Ovary (tissue), 9 donors: ENCODE results near the gene SRGAP3. TPM values are rescaled to one million over a fixed set of nuclear protein-coding genes. Genes with fewer than 3 reads are reported as not detected.

Source experiments
- DNase-seq, 5 donors: peaks; one replicate each; pipeline ENCODE4 v3.0.0-alpha.2; 2019 to 2020
- H3K27ac ChIP-seq, 2 donors: fragments of 200-600 bp; one replicate each; pipeline versions ENCODE4 v1.5.1 to v1.8.0; 2019 to 2022
- H3K27me3 ChIP-seq: fragments of 200-600 bp; one replicate; pipeline ENCODE4 v1.8.0; 2022
- H3K36me3 ChIP-seq: fragments of 200-600 bp; sonication (generic); one replicate; pipeline ENCODE4 v1.5.1; 2019
- H3K4me1 ChIP-seq: one replicate; pipeline ENCODE4 v1.8.1; 2013; ENCODE audit warnings: mild to moderate bottlenecking, moderate library complexity; ENCODE audit not compliant: insufficient read depth
- H3K4me3 ChIP-seq: fragments of 200-600 bp; sonication (generic); one replicate; pipeline ENCODE4 v1.5.1; 2017
- H3K9me3 ChIP-seq, 2 donors: fragments of 200-600 bp in 1 of 2; sonication (generic) in 1 of 2; one replicate each; pipeline versions ENCODE4 v1.5.1 to v1.8.1; 2013 to 2019; ENCODE audit warnings: mild to moderate bottlenecking in 1 of 2, moderate library complexity in 1 of 2
- CTCF ChIP-seq, 3 donors: fragments of 450-650 bp in 2 of 3; fragments of 200-600 bp in 1 of 3; IDR thresholded peaks; one replicate each; pipeline versions ENCODE4 v1.5.1 to v1.8.0; 2016 to 2022; ENCODE audit warnings: antibody characterized with exemption in 3 of 3, mild to moderate bottlenecking in 1 of 3
- EP300 ChIP-seq: sonication (generic); formaldehyde crosslinking; IDR thresholded peaks from one replicate; pipeline ENCODE4 v1.6.1; 2017; ENCODE audit warnings: antibody characterized with exemption
- POLR2A ChIP-seq: fragments of 450-650 bp; IDR thresholded peaks from one replicate; pipeline ENCODE4 v1.6.1; 2017; ENCODE audit warnings: antibody characterized with exemption, mild to moderate bottlenecking, moderate library complexity
- WGBS, 3 donors: extraction: QIAGEN DNeasy Blood & Tissue Kit in 1 of 3; methylation state at CpG; one replicate each; pipeline versions ENCODE4 v1.1.5 to v1.1.7; 2013 to 2017; 5-methylcytosine and 5-hydroxymethylcytosine counted together
- intact Hi-C, 4 donors: fragments of 100-400 bp; cut with DNase I; formaldehyde crosslinking; loops; one replicate each; pipeline versions ENCODE4 v1.11.0 to v1.15.1; 2022 to 2023
- polyA plus RNA-seq, 2 donors: library from polyadenylated mRNA; stranded (reverse); fragments of 200-250 nt in 1 of 2; fragments of 350-450 nt in 1 of 2; fragmentation: Illumina TruSeq in 1 of 2; extraction: RNeasy Lipid Tissue Mini Kit (QIAGEN cat#74804) in 1 of 2; gene quantifications; one replicate each; pipeline ENCODE4 v1.2.3, GENCODE V29; 2013 to 2014
- total RNA-seq, 7 donors: library from RNA; depleted of rRNA in 2 of 7; stranded (reverse); fragments of >200 nt in 2 of 7; fragmentation: NEBNext Ultra II Directional in 3 of 7; extraction: Animal tissue kit (Norgen Biotek cat#: 25700) in 3 of 7; gene quantifications; one replicate each; pipeline versions ENCODE4 v1.1.0 to v1.2.4, GENCODE V29; 2016 to 2023
- donor health status: DM: no; HTN: no; CAD: no; lungs with moderate emphysema.
- donor health status: DM: no; HTN: no; CAD: no.
- donor health status: Bipolar disorder and iron deficiency.
- donor health status: DM: yes; HTN: yes; CAD: no.
- donor health status: DM: no; HTN: no; CAD: no.
- donor health status: DM: yes; HTN: yes; CAD: no.

Gene SRGAP3
- total and polyA plus RNA-seq, 9 donors: 2.1 to 36.8 (median 13.1) TPM

- 44 to 97% (median 96%) methylated on average over 1 of the region's 1 CpG for WGBS, 3 donors
- TF ChIP-seq POLR2A (no peak), CTCF (IDR thresholded peaks at IDR 0.05) (no peak), EP300 (no peak)
Measured at GRCh38 chr3:9062570-9062969, 186.9 kb downstream of the SRGAP3 start.

DNA sequence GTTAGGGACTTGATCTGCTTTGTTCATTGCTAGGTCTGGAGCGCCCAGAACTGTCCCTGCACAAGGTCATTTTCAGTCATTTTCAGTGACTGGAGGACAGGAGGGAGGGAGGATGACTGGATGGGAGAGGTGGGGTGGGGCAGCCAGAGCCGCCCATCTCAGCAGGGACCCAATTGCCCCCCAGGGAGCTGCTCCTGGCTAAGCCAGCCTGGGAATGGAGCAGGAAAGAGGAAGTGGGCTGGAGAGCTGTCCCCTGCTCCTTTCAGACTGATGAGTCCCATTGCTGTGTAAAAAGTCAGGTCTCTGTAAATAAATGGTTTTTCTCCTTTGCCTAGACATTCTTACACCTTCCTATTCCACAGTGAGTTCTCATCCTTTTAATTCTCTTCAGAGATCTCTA lies 187.8 kb downstream of the SRGAP3 start:
- no peak for DNase-seq
- Histone ChIP-seq H3K4me3 (no peak overlapping the region), H3K36me3 (no peaks in the 10 kb centered on the region), H3K4me1 (no peaks in the 10 kb centered on the region), H3K27ac (no peak overlapping the region), H3K9me3 (no peaks in the 10 kb centered on the region), H3K27me3 (no peaks in the 10 kb centered on the region)
- TF ChIP-seq CTCF (IDR thresholded peaks at IDR 0.05): no peak
- TF ChIP-seq EP300: no peak
- no peak for TF ChIP-seq POLR2A
- WGBS, 3 donors: 91 to 93% (median 92%) methylated on average over 2 of the region's 2 CpGs
- intact Hi-C loops: loop anchor here in 1 of 4 donors (5.0 kb wide), 1 partner anchor 69 kb away; no protein-coding TSS in a partner anchor

More at GRCh38 chr3:9062570-9062969, 186.9 kb downstream of the SRGAP3 start:
- no peaks in the 10 kb centered on the region for H3K27me3 ChIP-seq
- H3K36me3 ChIP-seq: no peaks in the 10 kb centered on the region
- intact Hi-C loops: loop anchor here in 1 of 4 donors (5.0 kb wide), 1 partner anchor 70 kb away; no protein-coding TSS in a partner anchor
- no peak overlapping the region for H3K27ac ChIP-seq
- H3K4me1 ChIP-seq: peaks cover 4% of the 10 kb centered on the region
- DNase-seq: no peak
- H3K9me3 ChIP-seq: no peaks in the 10 kb centered on the region
- no peak overlapping the region for H3K4me3 ChIP-seq

- intact Hi-C loops: loop anchor here in 1 of 4 donors (5.0 kb wide), 1 partner anchor 67 kb away; no protein-coding TSS in a partner anchor
- DNase-seq: no peak
- H3K27ac ChIP-seq: no peak overlapping the region
Measured at GRCh38 chr3:9059489-9060400, 189.7 kb downstream of the SRGAP3 start.

DNA sequence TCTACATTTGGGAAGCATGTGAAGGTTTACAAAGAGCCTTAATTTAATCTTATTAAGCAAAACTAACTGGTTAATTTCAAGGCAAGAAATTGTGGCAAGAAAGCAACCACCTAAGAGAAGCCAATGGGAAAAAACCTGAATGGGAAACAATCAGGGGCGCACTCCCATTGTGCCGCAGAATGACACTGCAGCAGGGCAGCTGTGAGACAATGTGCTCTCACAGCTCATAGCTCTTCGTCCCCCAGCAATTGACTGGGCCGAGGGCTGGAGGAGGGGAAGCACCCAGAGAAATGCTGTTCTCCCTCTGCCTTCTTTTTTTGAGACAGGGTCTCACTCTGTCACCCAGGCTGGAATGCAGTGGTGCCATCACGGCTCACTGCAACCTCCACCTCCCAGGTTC lies 192.9 kb downstream of the SRGAP3 start:
- H3K27me3 ChIP-seq: no peaks in the 10 kb centered on the region
- H3K27ac ChIP-seq: no peak overlapping the region
- TF ChIP-seq EP300: no peak
- WGBS, 3 donors: 76 to 88% (median 88%) methylated on average over 5 of the region's 5 CpGs
- H3K36me3 ChIP-seq: no peaks in the 10 kb centered on the region
- DNase-seq: no peak
- H3K4me1 ChIP-seq: no peaks in the 10 kb centered on the region
- intact Hi-C loops: no loop called here
- no peak overlapping the region for H3K4me3 ChIP-seq
- no peaks in the 10 kb centered on the region for H3K9me3 ChIP-seq

More at GRCh38 chr3:9059489-9060400, 189.7 kb downstream of the SRGAP3 start:
- Histone ChIP-seq H3K4me3 (no peak overlapping the region), H3K4me1 (no peaks in the 10 kb centered on the region), H3K9me3 (no peaks in the 10 kb centered on the region), H3K36me3 (no peaks in the 10 kb centered on the region), H3K27me3 (no peaks in the 10 kb centered on the region)
- 87 to 91% (median 87%) methylated on average over 19 of the region's 19 CpGs for WGBS, 3 donors
- no peak for TF ChIP-seq POLR2A

- DNase-seq: no peak
- intact Hi-C loops: no loop called here
- 89 to 91% (median 89%) methylated on average over 20 of the region's 20 CpGs for WGBS, 3 donors
Measured at GRCh38 chr3:9047452-9048346, 201.7 kb downstream of the SRGAP3 start.

More at GRCh38 chr3:9047452-9048346, 201.7 kb downstream of the SRGAP3 start:
- no peaks in the 10 kb centered on the region for H3K9me3 ChIP-seq
- no peak overlapping the region for H3K27ac ChIP-seq
- H3K4me3 ChIP-seq: no peak overlapping the region
- H3K36me3 ChIP-seq: no peaks in the 10 kb centered on the region
- H3K4me1 ChIP-seq: no peaks in the 10 kb centered on the region
- no peak for TF ChIP-seq EP300
- no peak for TF ChIP-seq CTCF (IDR thresholded peaks at IDR 0.05)
- no peak for TF ChIP-seq POLR2A
- H3K27me3 ChIP-seq: no peaks in the 10 kb centered on the region
